ENCODE data around the gene PSMB2.

PSMB2 gene

DNA sequence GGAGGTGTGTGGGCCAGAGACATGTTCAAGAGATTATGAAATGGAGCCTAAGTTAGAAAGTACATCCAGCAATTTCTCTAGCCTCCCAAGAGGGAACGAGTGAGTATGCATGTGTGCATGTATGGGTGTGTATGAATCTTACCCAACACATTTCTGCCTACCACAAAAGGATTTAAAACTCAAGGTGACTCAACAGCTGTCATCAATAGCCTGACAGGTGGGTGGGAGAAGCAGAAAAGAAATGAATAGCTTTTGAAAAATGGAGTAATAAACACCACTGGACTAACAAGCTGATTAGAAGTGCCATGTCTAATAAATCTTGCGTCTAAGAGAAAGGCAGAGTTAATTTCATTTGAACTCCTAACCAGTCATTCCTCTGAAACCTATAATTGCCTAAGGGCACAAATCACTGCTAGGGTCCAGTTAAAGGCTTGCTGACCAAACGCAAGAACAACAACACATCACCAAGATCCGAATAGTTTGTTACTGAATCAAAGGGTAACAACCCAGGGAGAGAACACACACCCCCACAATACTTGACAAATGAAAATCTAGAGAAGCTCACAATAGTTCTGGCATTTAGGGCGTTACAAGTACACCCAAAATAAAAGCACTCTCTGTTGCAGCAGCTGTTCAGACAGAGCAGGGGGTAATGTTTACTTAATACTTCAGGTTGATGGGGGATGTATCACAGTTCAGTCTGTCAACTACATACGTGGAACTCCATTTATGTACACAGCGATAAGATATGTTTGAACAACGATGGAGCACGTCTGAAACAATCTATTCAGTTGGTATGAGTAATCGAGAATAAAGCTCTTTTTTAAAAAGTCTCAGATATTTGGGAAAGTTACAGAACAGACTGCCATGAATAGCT, 85.5 kb downstream of the PSMB2 start:
- peak; percentile 67 for DNase-seq

DNA sequence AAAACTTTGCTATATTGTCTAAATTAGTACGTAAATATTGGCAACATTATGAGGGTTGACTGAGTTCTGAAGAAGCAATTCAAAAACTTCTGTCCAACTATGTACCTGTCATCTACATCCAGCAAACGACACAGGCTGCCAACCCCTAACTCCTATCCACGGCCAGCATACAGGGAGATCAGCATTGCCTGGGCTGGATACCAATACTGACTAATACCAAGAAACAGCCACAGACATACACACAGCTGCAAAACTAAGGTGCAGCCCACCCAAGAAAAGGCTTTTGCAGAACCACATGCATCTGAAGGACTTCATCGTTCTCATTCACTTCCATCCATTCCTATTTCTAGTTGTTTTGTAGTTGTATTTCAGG, 86.1 kb downstream of the PSMB2 start:
- DNase-seq: no peak

DNA sequence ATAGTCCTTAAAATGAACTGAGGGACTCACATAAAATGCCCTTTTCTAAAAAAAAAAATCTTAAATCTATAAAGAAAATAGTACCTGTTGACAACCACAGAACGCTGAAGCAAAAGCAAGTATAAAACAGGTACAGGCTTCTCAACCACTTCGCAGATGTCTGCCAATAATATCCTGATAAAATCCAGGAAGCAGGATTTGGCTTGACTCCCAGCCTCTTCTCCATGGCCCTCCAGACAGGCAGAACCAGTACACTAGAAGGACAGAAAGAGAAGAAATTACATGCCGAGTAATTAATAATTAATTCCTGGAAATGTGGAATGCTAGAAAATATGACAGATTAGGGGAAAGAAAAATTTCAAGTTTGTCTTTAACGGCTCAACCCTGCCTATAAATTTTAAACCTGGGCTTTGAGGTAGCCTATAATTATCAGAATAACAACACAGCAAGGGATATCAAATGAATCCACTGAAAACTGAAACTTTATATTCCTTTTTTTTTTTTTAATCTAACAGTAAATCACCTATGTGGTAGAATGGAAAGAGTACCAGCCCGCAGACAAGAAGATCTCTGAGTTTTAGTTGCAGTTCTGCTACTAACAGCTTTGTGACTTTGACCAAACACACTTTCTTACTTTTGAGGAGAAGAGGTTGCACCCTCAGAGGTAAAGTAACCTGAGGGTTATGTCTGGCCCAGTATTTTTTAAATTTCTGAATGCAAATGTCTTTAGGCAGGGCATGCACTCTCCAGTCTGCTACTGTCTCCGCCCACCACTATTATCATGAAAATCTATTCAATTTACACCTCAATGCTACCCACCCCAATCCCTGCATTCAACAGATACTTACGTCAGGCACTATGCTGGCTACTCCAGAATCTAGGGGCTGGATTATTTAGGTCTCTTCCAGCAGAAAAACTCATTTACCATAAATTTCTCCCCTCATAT, 86.8 kb downstream of the PSMB2 start:
- no peak for DNase-seq

DNA sequence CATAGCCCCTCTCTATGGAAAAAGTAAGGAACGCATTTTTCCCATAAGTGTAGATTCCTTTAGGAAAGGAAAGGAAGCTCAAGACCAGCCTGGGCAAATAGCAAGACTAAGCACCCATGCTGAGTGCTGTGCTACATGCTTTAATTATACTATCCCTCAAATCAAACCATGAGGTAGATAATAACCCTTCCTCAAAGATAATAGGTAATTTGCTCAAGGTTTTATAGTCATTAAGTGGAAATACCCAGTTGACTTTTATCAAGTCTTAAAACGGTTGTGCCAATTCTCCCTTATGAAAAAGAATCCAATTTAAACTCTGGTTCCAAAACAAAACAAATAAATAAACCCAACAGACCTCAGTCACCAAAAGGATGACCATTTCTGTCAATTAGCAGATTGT, 87.5 kb downstream of the PSMB2 start:
- DNase-seq: no peak

Measured in fibroblast of skin of right quadriceps (primary cell).